H1 (cell line): ENCODE results near the gene ADGB. TPM values are rescaled to one million over a fixed set of nuclear protein-coding genes. Genes with fewer than 3 reads are reported as not detected.

Experiments used
- CTCF ChIA-PET: fragments of 300-600 bp; sonication (Branson Sonifier 250); formaldehyde crosslinking; loops from one replicate; lab custom pipeline; 2021; ENCODE audit not compliant: partially characterized antibody; lab: Charles Lee
- POLR2A ChIA-PET: fragments of 300-600 bp; sonication (Branson Sonifier 250); formaldehyde crosslinking; loops from one replicate; lab custom pipeline; 2021; ENCODE audit warnings: inconsistent platforms; ENCODE audit not compliant: partially characterized antibody; lab: Charles Lee
- DNase-seq, 2 experiments: peaks; one replicate each; pipeline versions ENCODE4 v3.0.0 to v3.0.0-alpha.2; 2010 to 2022; ENCODE audit warnings: low spot score in 2 of 2, low read depth in 1 of 2, mixed read lengths in 1 of 2
- FAIRE-seq: peaks from 2 replicates; lab custom pipeline; 2011; peaks lifted over from hg19 to GRCh38; lab: Jason Lieb, UNC
- H2AFZ ChIP-seq: 2 replicates; pipeline ENCODE4 v1.8.1; 2012; ENCODE audit warnings: low read length, inconsistent platforms
- H2AK5ac ChIP-seq: 2 replicates; pipeline ENCODE4 v1.6.1; 2013; ENCODE audit warnings: low read depth, low read length
- H2BK120ac ChIP-seq: replicated peaks from 2 replicates; pipeline ENCODE3; 2013; ENCODE audit warnings: low read depth, low read length, inconsistent platforms
- H2BK12ac ChIP-seq: 2 replicates; pipeline ENCODE4 v1.6.1; 2013; ENCODE audit warnings: low read depth, low read length
- H2BK15ac ChIP-seq: 2 replicates; pipeline ENCODE4 v1.6.1; 2013; ENCODE audit warnings: low read length
- H2BK20ac ChIP-seq: 2 replicates; pipeline ENCODE4 v1.6.1; 2013; ENCODE audit warnings: low read length
- H2BK5ac ChIP-seq: 2 replicates; pipeline ENCODE4 v1.6.1; 2013; ENCODE audit warnings: low read depth, low read length
- H3K14ac ChIP-seq: 2 replicates; pipeline ENCODE4 v1.6.1; 2013; ENCODE audit warnings: inconsistent platforms; ENCODE audit not compliant: insufficient read length
- H3K18ac ChIP-seq: 2 replicates; pipeline ENCODE4 v1.6.1; 2013; ENCODE audit warnings: low read length; ENCODE audit errors: extremely low read depth
- H3K23ac ChIP-seq: 2 replicates; pipeline ENCODE4 v1.6.1; 2013; ENCODE audit warnings: inconsistent platforms; ENCODE audit not compliant: insufficient read length
- H3K23me2 ChIP-seq: 2 replicates; pipeline ENCODE4 v1.6.1; 2013; ENCODE audit warnings: low read depth, low read length
- H3K27ac ChIP-seq: 2 replicates; pipeline ENCODE4 v1.6.1; 2011; ENCODE audit warnings: low read depth, low read length, inconsistent platforms
- H3K27me3 ChIP-seq, 4 experiments: replicated peaks in 1 of 4; 1 replicate in 1 of 4; 2 replicates in 3 of 4; pipeline versions ENCODE4 v1.6.1 to v1.8.1; 2011 to 2013; ENCODE audit warnings: low read length in 3 of 4, mild to moderate bottlenecking in 3 of 4, inconsistent platforms in 2 of 4, mixed read lengths in 2 of 4, moderate library complexity in 1 of 4; ENCODE audit not compliant: control insufficient read depth in 3 of 4, insufficient read depth in 3 of 4; ENCODE audit errors: extremely low read depth in 1 of 4
- H3K36me3 ChIP-seq, 4 experiments: 2 replicates each; pipeline versions ENCODE4 v1.6.1 to v1.8.1; 2011 to 2013; ENCODE audit warnings: mild to moderate bottlenecking in 4 of 4, low read length in 3 of 4, moderate library complexity in 2 of 4, control low read depth in 1 of 4, inconsistent platforms in 1 of 4; ENCODE audit not compliant: insufficient read depth in 4 of 4, control insufficient read depth in 2 of 4
- H3K4ac ChIP-seq: replicated peaks from 2 replicates; pipeline ENCODE3; 2013; ENCODE audit warnings: low read length, low read depth, mixed read lengths, inconsistent platforms; ENCODE audit not compliant: insufficient read length
- H3K4me1 ChIP-seq, 4 experiments: replicated peaks in 1 of 4; 1 replicate in 1 of 4; 2 replicates in 3 of 4; pipeline versions ENCODE4 v1.6.1 to v1.8.1; 2011 to 2013; ENCODE audit warnings: low read length in 3 of 4, inconsistent platforms in 2 of 4, mixed read lengths in 1 of 4; ENCODE audit not compliant: insufficient read depth in 4 of 4, control insufficient read depth in 3 of 4
- H3K4me2 ChIP-seq, 2 experiments: 2 replicates each; pipeline versions ENCODE4 v1.6.1 to v1.8.1; 2011 to 2013; ENCODE audit warnings: low read depth in 2 of 2, low read length in 2 of 2, control low read depth in 1 of 2, inconsistent platforms in 1 of 2, mild to moderate bottlenecking in 1 of 2; ENCODE audit not compliant: insufficient read depth in 1 of 2
- H3K4me3 ChIP-seq, 4 experiments: fragments of 200-600, 300-600 bp in 1 of 4; sonication (generic), shearing (Covaris generic), sonication (Bioruptor Twin) in 1 of 4; 2 replicates each; pipeline versions ENCODE4 v1.5.1 to v1.8.1; 2011 to 2016; ENCODE audit warnings: low read length in 4 of 4, low read depth in 3 of 4, control low read depth in 2 of 4, inconsistent platforms in 2 of 4, mild to moderate bottlenecking in 2 of 4, mixed read lengths in 1 of 4, moderate library complexity in 1 of 4; ENCODE audit not compliant: insufficient read depth in 2 of 4; ENCODE audit errors: extremely low read depth in 1 of 4
- H3K56ac ChIP-seq: replicated peaks from 2 replicates; pipeline ENCODE3; 2013; ENCODE audit warnings: low read depth, mild to moderate bottlenecking, mixed read lengths, low read length, inconsistent platforms; ENCODE audit not compliant: insufficient read length
- H3K79me1 ChIP-seq: 2 replicates; pipeline ENCODE4 v1.6.1; 2013; ENCODE audit warnings: low read depth, low read length, control low read depth
- H3K79me2 ChIP-seq, 2 experiments: 2 replicates each; pipeline versions ENCODE4 v1.6.1 to v1.8.1; 2012 to 2013; ENCODE audit warnings: low read length in 2 of 2, mild to moderate bottlenecking in 2 of 2, inconsistent platforms in 1 of 2; ENCODE audit not compliant: insufficient read depth in 2 of 2, control insufficient read depth in 1 of 2
- H3K9ac ChIP-seq, 4 experiments: replicated peaks in 1 of 4; 1 replicate in 1 of 4; 2 replicates in 3 of 4; pipeline versions ENCODE4 v1.6.1 to v1.8.1; 2011 to 2013; ENCODE audit warnings: low read depth in 3 of 4, low read length in 3 of 4, control low read depth in 2 of 4, mild to moderate bottlenecking in 2 of 4, moderate library complexity in 2 of 4, inconsistent platforms in 1 of 4; ENCODE audit errors: extremely low read depth in 1 of 4
- H3K9me3 ChIP-seq, 2 experiments: 2 replicates each; pipeline versions ENCODE4 v1.6.1 to v1.8.1; 2012 to 2013; ENCODE audit warnings: mild to moderate bottlenecking in 2 of 2, moderate library complexity in 2 of 2, control low read depth in 1 of 2, inconsistent platforms in 1 of 2, low read depth in 1 of 2, low read length in 1 of 2, mixed read lengths in 1 of 2; ENCODE audit not compliant: insufficient read depth in 2 of 2
- H4K20me1 ChIP-seq, 2 experiments: replicated peaks in 1 of 2; 2 replicates each; pipeline versions ENCODE3 to v1.8.1; 2011 to 2013; ENCODE audit warnings: inconsistent platforms in 2 of 2, low read length in 2 of 2, mild to moderate bottlenecking in 1 of 2; ENCODE audit not compliant: insufficient read depth in 2 of 2, control insufficient read depth in 1 of 2
- H4K5ac ChIP-seq: 2 replicates; pipeline ENCODE4 v1.6.1; 2013; ENCODE audit warnings: low read length, low read depth, mixed read lengths, inconsistent platforms; ENCODE audit not compliant: insufficient read length
- H4K8ac ChIP-seq: 2 replicates; pipeline ENCODE4 v1.8.0; 2013; ENCODE audit warnings: mild to moderate bottlenecking, moderate library complexity, low read length, inconsistent platforms; ENCODE audit not compliant: insufficient read depth; ENCODE audit errors: extremely low read depth
- H4K91ac ChIP-seq: replicated peaks from 2 replicates; pipeline ENCODE3; 2013; ENCODE audit warnings: low read length, mixed read lengths, inconsistent platforms; ENCODE audit not compliant: insufficient read length
- BCL11A ChIP-seq, 2 experiments: IDR thresholded peaks; one replicate each; pipeline ENCODE4 v1.6.1; 2011; ENCODE audit warnings: low read depth in 2 of 2, low read length in 2 of 2, mild to moderate bottlenecking in 2 of 2
- BRCA1 ChIP-seq: IDR thresholded peaks from 2 replicates; pipeline ENCODE4 v1.6.1; 2012; ENCODE audit warnings: low read depth, low read length, improper control_type of control experiment
- CBX5 ChIP-seq: fragments of 300-800, 300-1000 bp; sonication (generic); IDR thresholded peaks from 2 replicates; pipeline ENCODE4 v1.7.1; 2016; ENCODE audit warnings: antibody characterized with exemption, low read length, low read depth
- CEBPB ChIP-seq: IDR thresholded peaks from 2 replicates; pipeline ENCODE4 v1.6.1; 2012; ENCODE audit warnings: low read depth, low read length
- CHD1 ChIP-seq: IDR thresholded peaks from 2 replicates; pipeline ENCODE4 v1.6.1; 2012; ENCODE audit warnings: low read depth, low read length, improper control_type of control experiment
- CREB1 ChIP-seq: IDR thresholded peaks from 2 replicates; pipeline ENCODE4 v1.6.1; 2012; ENCODE audit warnings: inconsistent platforms
- CTBP2 ChIP-seq: IDR thresholded peaks from 2 replicates; pipeline ENCODE4 v1.7.0; 2011; ENCODE audit warnings: borderline replicate concordance, mild to moderate bottlenecking, moderate library complexity, mixed read lengths, low read length; ENCODE audit not compliant: insufficient read depth, insufficient read length
- GTF2F1 ChIP-seq: IDR thresholded peaks from 2 replicates; pipeline ENCODE4 v1.6.1; 2012; ENCODE audit warnings: low read depth, low read length, improper control_type of control experiment, borderline replicate concordance
- NRF1 ChIP-seq: IDR thresholded peaks from 2 replicates; pipeline ENCODE4 v1.6.1; 2011; ENCODE audit warnings: mild to moderate bottlenecking, low read depth, low read length, improper control_type of control experiment
- POLR2A ChIP-seq, 2 experiments: IDR thresholded peaks; 1 replicate in 1 of 2; 2 replicates in 1 of 2; pipeline ENCODE4 v1.6.1; 2011; ENCODE audit warnings: low read depth in 2 of 2, low read length in 2 of 2, mild to moderate bottlenecking in 2 of 2; ENCODE audit errors: control extremely low read depth in 1 of 2
- RXRA ChIP-seq: IDR thresholded peaks from 2 replicates; pipeline ENCODE4 v1.6.1; 2011; ENCODE audit warnings: low read depth, mild to moderate bottlenecking, low read length, moderate library complexity; ENCODE audit not compliant: insufficient read depth
- SRF ChIP-seq: IDR thresholded peaks from 2 replicates; pipeline ENCODE4 v1.6.1; 2011; ENCODE audit warnings: mild to moderate bottlenecking, low read depth, low read length, moderate library complexity
- SUZ12 ChIP-seq: fragments of 200-600 bp; sonication (generic); IDR thresholded peaks from 2 replicates; pipeline ENCODE4 v1.6.1; 2012; ENCODE audit warnings: mild to moderate bottlenecking, inconsistent platforms, low read length, moderate library complexity, mixed read lengths
- TBP ChIP-seq: IDR thresholded peaks from 2 replicates; pipeline ENCODE4 v1.6.1; 2011; ENCODE audit warnings: low read depth, low read length, improper control_type of control experiment
- TCF12 ChIP-seq: IDR thresholded peaks from 2 replicates; pipeline ENCODE4 v1.6.1; 2011; ENCODE audit warnings: low read depth, mild to moderate bottlenecking, low read length
- ZNF274 ChIP-seq: IDR thresholded peaks from 2 replicates; pipeline ENCODE4 v1.7.0; 2012; ENCODE audit warnings: low read length, borderline replicate concordance; ENCODE audit errors: extremely low read depth
- WGBS, 2 experiments: shearing (Covaris generic) in 1 of 2; methylation state at CpG; one replicate each; pipeline versions ENCODE4 v1.1.6 to v1.1.7; 2013 to 2015; ENCODE audit warnings: low lambda C conversion rate in 2 of 2, mixed read lengths in 2 of 2, inconsistent platforms in 1 of 2, low coverage in 1 of 2, missing lambda C conversion rate in 1 of 2; ENCODE audit not compliant: insufficient replicate concordance in 2 of 2, insufficient coverage in 1 of 2, insufficient read length in 1 of 2; ENCODE audit errors: extremely low coverage in 1 of 2, missing lambda C conversion rate in 1 of 2; 5-methylcytosine and 5-hydroxymethylcytosine counted together
- polyA plus RNA-seq, 7 experiments: library from polyadenylated mRNA; depleted of rRNA in 3 of 7; stranded (reverse) in 5 of 7; unstranded in 2 of 7; fragments of >200 nt in 5 of 7; fragments of 200-250 nt in 2 of 7; gene quantifications; 1 replicate in 5 of 7; 2 replicates in 1 of 7; 4 replicates in 1 of 7; pipeline versions ENCODE4 v1.2.1 to v1.2.3, GENCODE V29; 2011 to 2013; ENCODE audit warnings: missing spikeins in 2 of 7, mixed read lengths in 2 of 7
- total RNA-seq: library from RNA; stranded (reverse); fragmentation: NEBNext Ultra II Directional; extraction: Animal tissue kit (Norgen Biotek cat#: 25700); gene quantifications from 2 replicates; pipeline ENCODE4 v1.2.1, GENCODE V29; 2021

Gene ADGB
- total and polyA plus RNA-seq, 2 of the 8 experiments (the other 6 are each of a cell fraction or from before 2014, with no cell fraction given) = not detected

DNA sequence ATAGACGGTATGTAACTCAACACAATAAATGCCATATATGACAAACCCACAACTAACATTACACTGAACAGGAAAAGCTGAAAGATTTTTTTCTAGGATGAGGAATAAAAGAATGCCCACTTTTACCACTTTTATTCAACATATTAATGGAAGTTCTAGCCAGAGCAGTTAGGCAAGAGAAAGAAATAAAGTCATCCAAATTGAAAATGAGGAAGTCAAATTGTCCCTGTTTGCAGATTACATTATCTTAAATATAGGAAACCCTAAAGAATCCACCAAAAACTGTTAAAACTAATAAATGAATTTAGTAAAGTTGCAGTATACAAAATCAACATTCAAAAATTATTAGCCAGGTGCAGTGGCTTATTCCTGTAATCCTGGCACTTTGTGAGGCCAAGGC, 24.6 kb upstream of the ADGB start:
- no peak overlapping the region for H3K4me2 ChIP-seq
- H3K14ac ChIP-seq = no peak overlapping the region
- no peaks in the 10 kb centered on the region for H3K9me3 ChIP-seq
- ChIA-PET POLR2A (no interaction called here), CTCF (interaction anchor here (1.0 kb wide), 1 partner anchor 10 kb away, joined by 6 read pairs; no protein-coding TSS in a partner anchor)
- no peaks in the 10 kb centered on the region for H3K79me2 ChIP-seq
- H3K56ac ChIP-seq = no peak overlapping the region
- H3K79me1 ChIP-seq = no peaks in the 10 kb centered on the region
- H2BK12ac ChIP-seq = no peak overlapping the region
- H3K4me3 ChIP-seq = no peak overlapping the region
- no peak overlapping the region for H4K8ac ChIP-seq
- H2BK20ac ChIP-seq = no peak overlapping the region
- no peaks in the 10 kb centered on the region for H4K20me1 ChIP-seq
- FAIRE-seq (no peak), DNase-seq (no peak)
- no peak overlapping the region for H3K18ac ChIP-seq
- no peaks in the 10 kb centered on the region for H3K36me3 ChIP-seq
- H2AK5ac ChIP-seq = no peak overlapping the region
- WGBS, 2 experiments = 91% methylated on average over 1 of the region's 1 CpG; no CpG with 5 or more reads in 1 of the 2 experiments
- no peak overlapping the region for H4K91ac ChIP-seq
- H3K4ac ChIP-seq = no peak overlapping the region
- no peak overlapping the region for H3K27ac ChIP-seq
- no peaks in the 10 kb centered on the region for H3K23me2 ChIP-seq
- H2AFZ ChIP-seq = no peak overlapping the region
- H2BK5ac ChIP-seq = no peak overlapping the region
- H2BK15ac ChIP-seq = no peak overlapping the region
- H3K9ac ChIP-seq = no peak overlapping the region
- H3K4me1 ChIP-seq = no peaks in the 10 kb centered on the region
- no peak overlapping the region for H3K23ac ChIP-seq
- no peak overlapping the region for H2BK120ac ChIP-seq
- no peak overlapping the region for H4K5ac ChIP-seq
- H3K27me3 ChIP-seq = no peaks in the 10 kb centered on the region
- TF ChIP-seq CEBPB (no peak), BRCA1 (no peak), POLR2A (IDR thresholded peaks at IDR 0.05; ENCODE audit: control extremely low read depth in 1 of 2, low read depth in 2 of 2, low read length in 2 of 2) (no peak), BCL11A (IDR thresholded peaks at IDR 0.05; ENCODE audit: low read depth in 2 of 2, low read length in 2 of 2) (no peak), TBP (no peak), NRF1 (no peak), CBX5 (no peak), SUZ12 (no peak), GTF2F1 (no peak), CREB1 (no peak), TCF12 (no peak), RXRA (no peak), CTBP2 (no peak), CHD1 (no peak), ZNF274 (no peak), SRF (no peak)
